BLaER1 (cell line): ENCODE measurements around the gene PPFIBP2.

ENCODE experiments used
- H3K27ac ChIP-seq: shearing (Covaris generic); formaldehyde crosslinking; 2 replicates; pipeline ENCODE4 v1.8.1; 2022
- H3K27me3 ChIP-seq: shearing (Covaris generic); formaldehyde crosslinking; 2 replicates; pipeline ENCODE4 v1.8.1; 2022
- H3K36me3 ChIP-seq: shearing (Covaris generic); formaldehyde crosslinking; 2 replicates; pipeline ENCODE4 v1.8.1; 2022
- H3K4me1 ChIP-seq: shearing (Covaris generic); formaldehyde crosslinking; 2 replicates; pipeline ENCODE4 v1.8.1; 2022
- H3K4me2 ChIP-seq: shearing (Covaris generic); formaldehyde crosslinking; 2 replicates; pipeline ENCODE4 v1.8.1; 2022
- H3K4me3 ChIP-seq: shearing (Covaris generic); formaldehyde crosslinking; 2 replicates; pipeline ENCODE4 v1.8.1; 2022
- H3K9ac ChIP-seq: shearing (Covaris generic); formaldehyde crosslinking; 2 replicates; pipeline ENCODE4 v1.8.1; 2022
- H3K9me3 ChIP-seq: shearing (Covaris generic); formaldehyde crosslinking; 2 replicates; pipeline ENCODE4 v1.8.1; 2022
- H4K20me1 ChIP-seq: shearing (Covaris generic); formaldehyde crosslinking; 2 replicates; pipeline ENCODE4 v1.8.1; 2022
- Cebpa-rat ChIP-seq: shearing (Covaris generic); IDR thresholded peaks from 2 replicates; pipeline ENCODE4 v1.8.1; 2022

Gene PPFIBP2

GRCh38 chr11:7486098-7486780 is 27.6 kb upstream of the PPFIBP2 start:
- no peak for TF ChIP-seq Cebpa-rat
- H3K9ac ChIP-seq = no peak overlapping the region

GRCh38 chr11:7486781-7487140 is 27.0 kb upstream of the PPFIBP2 start:
- Histone ChIP-seq H3K4me3 (no peak overlapping the region), H3K4me1 (peaks cover 7% of the 10 kb centered on the region; the same call in 1 of the 2 replicates), H4K20me1 (no peaks in the 10 kb centered on the region), H3K27ac (no peak overlapping the region), H3K9ac (no peak overlapping the region), H3K36me3 (no peaks in the 10 kb centered on the region), H3K9me3 (no peaks in the 10 kb centered on the region), H3K4me2 (no peak overlapping the region), H3K27me3 (no peaks in the 10 kb centered on the region)
- TF ChIP-seq Cebpa-rat = no peak

More at GRCh38 chr11:7486098-7486780, 27.6 kb upstream of the PPFIBP2 start:
- H3K36me3 ChIP-seq = no peaks in the 10 kb centered on the region
- H3K27me3 ChIP-seq = no peaks in the 10 kb centered on the region
- H4K20me1 ChIP-seq = no peaks in the 10 kb centered on the region
- no peak overlapping the region for H3K4me3 ChIP-seq
- H3K9me3 ChIP-seq = no peaks in the 10 kb centered on the region
- no peak overlapping the region for H3K27ac ChIP-seq
- H3K4me2 ChIP-seq = no peak overlapping the region
- H3K4me1 ChIP-seq = peaks cover 7% of the 10 kb centered on the region; the same call in 1 of the 2 replicates

- Histone ChIP-seq H3K4me3 (no peak overlapping the region), H3K36me3 (no peaks in the 10 kb centered on the region), H3K9ac (no peak overlapping the region), H3K4me2 (no peak overlapping the region), H3K9me3 (no peaks in the 10 kb centered on the region), H3K27me3 (no peaks in the 10 kb centered on the region), H4K20me1 (no peaks in the 10 kb centered on the region), H3K27ac (no peak overlapping the region), H3K4me1 (peaks cover 7% of the 10 kb centered on the region; the same call in 1 of the 2 replicates)
- TF ChIP-seq Cebpa-rat = no peak
Measured at GRCh38 chr11:7487360-7487759, 26.4 kb upstream of the PPFIBP2 start.

- Histone ChIP-seq H3K4me2 (no peak overlapping the region), H3K4me3 (no peak overlapping the region), H3K9ac (no peak overlapping the region), H3K9me3 (no peaks in the 10 kb centered on the region), H3K27me3 (no peaks in the 10 kb centered on the region), H3K4me1 (peaks cover 7% of the 10 kb centered on the region; the same call in 1 of the 2 replicates), H4K20me1 (no peaks in the 10 kb centered on the region), H3K36me3 (no peaks in the 10 kb centered on the region), H3K27ac (no peak overlapping the region)
- TF ChIP-seq Cebpa-rat = no peak
Measured at GRCh38 chr11:7488681-7489080, 25.1 kb upstream of the PPFIBP2 start.

- no peak for TF ChIP-seq Cebpa-rat
- H3K4me1 ChIP-seq = peaks cover 7% of the 10 kb centered on the region; the same call in 1 of the 2 replicates
- no peak overlapping the region for H3K27ac ChIP-seq
- H3K36me3 ChIP-seq = no peaks in the 10 kb centered on the region
- H3K9ac ChIP-seq = no peak overlapping the region
- no peak overlapping the region for H3K4me2 ChIP-seq
- no peak overlapping the region for H3K4me3 ChIP-seq
- no peaks in the 10 kb centered on the region for H4K20me1 ChIP-seq
- H3K9me3 ChIP-seq = no peaks in the 10 kb centered on the region
- no peaks in the 10 kb centered on the region for H3K27me3 ChIP-seq
Measured at GRCh38 chr11:7489376-7489775, 24.4 kb upstream of the PPFIBP2 start.

- no peaks in the 10 kb centered on the region for H3K9me3 ChIP-seq
Measured at GRCh38 chr11:7490054-7490453, 23.7 kb upstream of the PPFIBP2 start.

GRCh38 chr11:7490535-7490934 is 23.3 kb upstream of the PPFIBP2 start:
- no peak for TF ChIP-seq Cebpa-rat
- Histone ChIP-seq H3K4me2 (no peak overlapping the region), H3K4me3 (no peak overlapping the region), H3K36me3 (no peaks in the 10 kb centered on the region), H4K20me1 (no peaks in the 10 kb centered on the region), H3K27ac (no peak overlapping the region), H3K9ac (no peak overlapping the region), H3K9me3 (no peaks in the 10 kb centered on the region), H3K4me1 (peaks cover 1% of the 10 kb centered on the region; the same call in 1 of the 2 replicates), H3K27me3 (no peaks in the 10 kb centered on the region)

More at GRCh38 chr11:7490054-7490453, 23.7 kb upstream of the PPFIBP2 start:
- Histone ChIP-seq H3K4me1 (peaks cover 6% of the 10 kb centered on the region; the same call in 1 of the 2 replicates), H3K4me2 (no peak overlapping the region), H4K20me1 (no peaks in the 10 kb centered on the region), H3K4me3 (no peak overlapping the region), H3K27me3 (no peaks in the 10 kb centered on the region), H3K36me3 (no peaks in the 10 kb centered on the region), H3K9ac (no peak overlapping the region), H3K27ac (no peak overlapping the region)
- no peak for TF ChIP-seq Cebpa-rat

- no peak for TF ChIP-seq Cebpa-rat
- H3K9me3 ChIP-seq = no peaks in the 10 kb centered on the region
- peaks cover 10% of the 10 kb centered on the region; the same call in 1 of the 2 replicates for H3K4me1 ChIP-seq
- H3K9ac ChIP-seq = no peak overlapping the region
- no peak overlapping the region for H3K27ac ChIP-seq
- no peaks in the 10 kb centered on the region for H3K36me3 ChIP-seq
- H3K4me2 ChIP-seq = no peak overlapping the region
- no peak overlapping the region for H3K4me3 ChIP-seq
- H3K27me3 ChIP-seq = no peaks in the 10 kb centered on the region
- H4K20me1 ChIP-seq = no peaks in the 10 kb centered on the region
Measured at GRCh38 chr11:7492253-7492652, 21.5 kb upstream of the PPFIBP2 start.

GRCh38 chr11:7493670-7494069 is 20.1 kb upstream of the PPFIBP2 start:
- Histone ChIP-seq H4K20me1 (no peaks in the 10 kb centered on the region), H3K36me3 (no peaks in the 10 kb centered on the region), H3K4me1 (peaks cover 10% of the 10 kb centered on the region; the same call in 1 of the 2 replicates), H3K4me3 (no peak overlapping the region), H3K4me2 (no peak overlapping the region), H3K9ac (no peak overlapping the region), H3K9me3 (no peaks in the 10 kb centered on the region), H3K27me3 (no peaks in the 10 kb centered on the region), H3K27ac (no peak overlapping the region)
- TF ChIP-seq Cebpa-rat = no peak

GRCh38 chr11:7494086-7494745 is 19.6 kb upstream of the PPFIBP2 start:
- no peak overlapping the region for H3K4me3 ChIP-seq
- TF ChIP-seq Cebpa-rat = no peak
- no peaks in the 10 kb centered on the region for H4K20me1 ChIP-seq
- H3K27me3 ChIP-seq = no peaks in the 10 kb centered on the region
- H3K4me1 ChIP-seq = peaks cover 10% of the 10 kb centered on the region; the same call in 1 of the 2 replicates
- no peaks in the 10 kb centered on the region for H3K9me3 ChIP-seq
- H3K4me2 ChIP-seq = no peak overlapping the region
- H3K9ac ChIP-seq = no peak overlapping the region
- H3K27ac ChIP-seq = no peak overlapping the region
- no peaks in the 10 kb centered on the region for H3K36me3 ChIP-seq
